Measurements from ENCODE around the gene NOS1.

NOS1 gene

DNA sequence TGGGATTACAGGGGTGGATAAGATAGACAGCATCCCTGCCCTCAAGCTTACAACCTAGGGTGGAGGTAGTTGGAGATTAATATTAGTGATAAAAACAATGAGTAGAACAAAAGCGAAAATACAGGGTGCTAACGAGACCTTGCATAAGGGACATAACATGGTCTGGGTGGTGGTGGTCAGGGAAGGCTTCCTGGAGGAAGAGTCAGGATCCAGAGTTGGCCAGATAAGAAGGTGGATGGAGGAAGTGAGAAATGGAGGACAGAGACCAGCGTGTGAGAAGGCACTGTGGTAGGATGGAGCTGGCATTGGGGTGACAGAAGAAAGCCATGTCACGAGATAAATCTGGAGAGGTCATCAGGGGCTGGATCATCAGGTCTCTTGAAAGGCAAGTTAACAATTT is 19.2 kb downstream of the NOS1 start:
- TF ChIP-seq, protein P1, sequence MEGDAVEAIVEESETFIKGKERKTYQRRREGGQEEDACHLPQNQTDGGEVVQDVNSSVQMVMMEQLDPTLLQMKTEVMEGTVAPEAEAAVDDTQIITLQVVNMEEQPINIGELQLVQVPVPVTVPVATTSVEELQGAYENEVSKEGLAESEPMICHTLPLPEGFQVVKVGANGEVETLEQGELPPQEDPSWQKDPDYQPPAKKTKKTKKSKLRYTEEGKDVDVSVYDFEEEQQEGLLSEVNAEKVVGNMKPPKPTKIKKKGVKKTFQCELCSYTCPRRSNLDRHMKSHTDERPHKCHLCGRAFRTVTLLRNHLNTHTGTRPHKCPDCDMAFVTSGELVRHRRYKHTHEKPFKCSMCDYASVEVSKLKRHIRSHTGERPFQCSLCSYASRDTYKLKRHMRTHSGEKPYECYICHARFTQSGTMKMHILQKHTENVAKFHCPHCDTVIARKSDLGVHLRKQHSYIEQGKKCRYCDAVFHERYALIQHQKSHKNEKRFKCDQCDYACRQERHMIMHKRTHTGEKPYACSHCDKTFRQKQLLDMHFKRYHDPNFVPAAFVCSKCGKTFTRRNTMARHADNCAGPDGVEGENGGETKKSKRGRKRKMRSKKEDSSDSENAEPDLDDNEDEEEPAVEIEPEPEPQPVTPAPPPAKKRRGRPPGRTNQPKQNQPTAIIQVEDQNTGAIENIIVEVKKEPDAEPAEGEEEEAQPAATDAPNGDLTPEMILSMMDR (IDR thresholded peaks at IDR 0.05), result no peak
- Histone ChIP-seq H3K79me2 (no peaks in the 10 kb centered on the region), H3K9me3 (ENCODE audit: control insufficient read depth, low read length) (no peaks in the 10 kb centered on the region), H3K27me3 (ENCODE audit: control insufficient read depth, insufficient read depth, low read length) (no peaks in the 10 kb centered on the region), H3K4me3 (ENCODE audit: low read depth, low read length) (no peak overlapping the region), H3K4me2 (ENCODE audit: low read length) (no peak overlapping the region), H3K9ac (no peak overlapping the region), H3K4me1 (no peaks in the 10 kb centered on the region), H3K27ac (no peak overlapping the region), H3K36me3 (ENCODE audit: control insufficient read depth, insufficient read depth, low read length) (no peaks in the 10 kb centered on the region), H2AFZ (no peak overlapping the region)

DNA sequence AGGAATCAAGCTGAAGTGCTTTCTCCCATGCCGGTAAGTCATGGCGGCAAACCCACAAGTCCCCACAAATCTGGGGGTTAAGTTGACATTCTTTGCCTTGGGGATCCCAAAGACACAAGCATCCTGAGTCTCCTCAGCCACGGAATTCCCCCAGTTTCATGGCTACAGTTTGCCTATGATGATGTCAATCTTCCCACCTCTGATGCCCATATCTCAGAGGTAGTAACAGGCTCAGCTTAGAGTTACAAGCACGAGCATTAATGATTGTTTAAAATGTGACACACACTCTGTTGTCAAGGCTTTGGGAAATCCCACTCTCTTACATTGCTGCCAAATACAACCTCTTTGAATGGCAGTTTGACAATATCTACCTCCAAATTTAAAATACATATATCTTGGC is 22.3 kb downstream of the NOS1 start:
- TF ChIP-seq, protein P1 (IDR thresholded peaks at IDR 0.05), result no peak
- no peak overlapping the region for H3K27ac ChIP-seq
- H3K4me1 ChIP-seq, result no peaks in the 10 kb centered on the region
- no peak overlapping the region for H3K4me3 ChIP-seq (ENCODE audit: low read depth, low read length)
- no peak overlapping the region for H2AFZ ChIP-seq
- H3K79me2 ChIP-seq, result no peaks in the 10 kb centered on the region
- H3K9ac ChIP-seq, result no peak overlapping the region
- H3K9me3 ChIP-seq (ENCODE audit: control insufficient read depth, low read length), result no peaks in the 10 kb centered on the region
- H3K4me2 ChIP-seq (ENCODE audit: low read length), result no peak overlapping the region
- H3K36me3 ChIP-seq (ENCODE audit: control insufficient read depth, insufficient read depth, low read length), result no peaks in the 10 kb centered on the region
- no peaks in the 10 kb centered on the region for H3K27me3 ChIP-seq (ENCODE audit: control insufficient read depth, insufficient read depth, low read length)

DNA sequence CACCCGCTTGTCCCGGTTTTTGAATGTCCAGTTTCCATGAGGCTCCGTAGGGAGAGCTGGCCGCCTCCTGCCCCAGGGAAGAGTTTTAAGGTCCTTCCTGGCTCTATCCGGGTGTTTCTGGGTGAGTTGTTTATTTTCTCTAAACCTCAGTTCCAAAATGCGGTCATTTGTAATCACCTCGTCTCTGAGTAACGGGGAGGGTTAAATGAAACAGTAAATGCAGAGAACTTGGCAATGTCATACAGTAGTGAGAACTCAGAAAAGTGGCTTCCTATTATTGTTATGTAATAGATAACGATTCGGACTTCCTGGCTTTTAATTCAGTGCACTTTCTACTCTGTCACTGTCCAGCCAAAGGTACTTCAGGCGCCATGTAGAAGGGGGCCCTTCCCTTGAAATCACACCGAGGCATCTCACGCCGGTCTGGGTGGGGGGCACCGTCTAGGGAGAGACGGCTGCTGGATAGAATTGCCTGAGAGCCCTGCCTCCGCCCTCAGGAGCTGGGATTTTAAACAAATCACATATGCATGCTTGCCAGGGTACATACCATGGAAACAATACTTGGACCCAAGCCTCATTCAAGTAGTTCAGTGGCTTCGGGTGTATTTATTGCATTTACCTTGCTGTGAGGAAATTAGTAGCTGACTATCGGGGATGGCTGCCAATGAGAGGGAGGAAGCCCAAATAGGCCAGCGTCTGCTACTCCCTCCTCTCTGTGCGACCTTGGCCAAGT is 26.4 kb downstream of the NOS1 start:
- Histone ChIP-seq H3K4me3 (ENCODE audit: low read depth, low read length) (no peak overlapping the region), H3K9ac (no peak overlapping the region), H3K4me1 (no peaks in the 10 kb centered on the region), H3K4me2 (ENCODE audit: low read length) (no peak overlapping the region), H3K27ac (no peak overlapping the region), H2AFZ (no peak overlapping the region), H3K27me3 (ENCODE audit: control insufficient read depth, insufficient read depth, low read length) (no peaks in the 10 kb centered on the region), H3K9me3 (ENCODE audit: control insufficient read depth, low read length) (no peaks in the 10 kb centered on the region), H3K36me3 (ENCODE audit: control insufficient read depth, insufficient read depth, low read length) (no peaks in the 10 kb centered on the region), H3K79me2 (no peaks in the 10 kb centered on the region)
- TF ChIP-seq, protein P1 (IDR thresholded peaks at IDR 0.05), result no peak

DNA sequence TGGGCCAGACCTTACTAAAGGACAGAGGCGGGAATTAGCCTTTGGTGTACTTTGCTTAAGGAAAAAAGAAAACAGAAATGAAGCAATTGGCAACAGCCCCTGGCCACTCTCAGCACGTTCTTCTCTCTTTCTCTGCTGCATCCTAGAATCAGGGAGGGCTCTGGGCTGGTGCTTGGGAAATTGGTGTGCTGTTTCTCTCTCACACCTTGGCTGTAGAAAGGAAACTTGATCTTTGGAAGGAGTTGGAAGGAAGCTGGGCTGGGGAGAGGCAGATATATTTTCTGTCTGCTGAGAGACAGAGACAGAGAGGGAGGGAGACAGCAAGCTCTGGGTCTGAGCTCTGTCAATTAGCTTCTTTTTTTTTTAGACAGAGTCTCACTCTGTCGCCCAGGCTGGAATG is 27.4 kb downstream of the NOS1 start:
- H3K4me1 ChIP-seq, result no peaks in the 10 kb centered on the region
- no peaks in the 10 kb centered on the region for H3K9me3 ChIP-seq (ENCODE audit: control insufficient read depth, low read length)
- H3K4me3 ChIP-seq (ENCODE audit: low read depth, low read length), result no peak overlapping the region
- H3K27ac ChIP-seq, result no peak overlapping the region
- no peak overlapping the region for H3K9ac ChIP-seq
- no peaks in the 10 kb centered on the region for H3K36me3 ChIP-seq (ENCODE audit: control insufficient read depth, insufficient read depth, low read length)
- TF ChIP-seq, protein P1 (IDR thresholded peaks at IDR 0.05), result no peak
- no peak overlapping the region for H2AFZ ChIP-seq
- no peaks in the 10 kb centered on the region for H3K27me3 ChIP-seq (ENCODE audit: control insufficient read depth, insufficient read depth, low read length)
- no peaks in the 10 kb centered on the region for H3K79me2 ChIP-seq
- H3K4me2 ChIP-seq (ENCODE audit: low read length), result no peak overlapping the region

DNA sequence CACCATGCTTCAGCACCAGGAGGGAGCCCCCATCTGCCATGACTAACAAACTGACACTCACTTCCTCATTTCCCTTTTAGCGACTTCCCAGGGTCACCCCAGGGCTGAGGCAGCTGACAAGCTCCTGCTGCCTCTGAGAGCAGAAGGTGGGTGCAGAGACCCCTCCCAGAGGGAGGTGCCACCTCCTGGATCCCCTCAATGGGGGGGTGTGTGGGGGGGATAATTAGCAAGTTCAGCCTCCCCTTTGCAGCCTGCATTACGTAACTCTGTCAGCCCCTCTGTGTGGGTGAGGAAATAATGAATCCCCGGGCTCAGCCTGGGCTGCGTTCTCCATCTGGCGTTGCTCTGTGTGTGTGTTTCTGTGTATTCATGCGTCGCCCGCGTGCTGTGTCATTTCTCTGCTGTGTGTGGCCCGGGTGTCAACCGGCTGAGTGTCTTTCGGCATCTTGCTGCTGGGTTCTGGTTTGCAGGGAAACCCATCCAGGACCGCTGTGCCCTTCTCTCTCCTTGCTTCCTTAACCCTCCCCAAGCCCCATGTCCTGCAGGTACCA is 28.0 kb downstream of the NOS1 start:
- Histone ChIP-seq H3K79me2 (no peaks in the 10 kb centered on the region), H3K36me3 (ENCODE audit: control insufficient read depth, insufficient read depth, low read length) (no peaks in the 10 kb centered on the region), H3K9ac (no peak overlapping the region), H3K4me3 (ENCODE audit: low read depth, low read length) (no peak overlapping the region), H3K9me3 (ENCODE audit: control insufficient read depth, low read length) (no peaks in the 10 kb centered on the region), H3K4me2 (ENCODE audit: low read length) (no peak overlapping the region), H2AFZ (no peak overlapping the region), H3K4me1 (no peaks in the 10 kb centered on the region), H3K27me3 (ENCODE audit: control insufficient read depth, insufficient read depth, low read length) (no peaks in the 10 kb centered on the region), H3K27ac (no peak overlapping the region)
- TF ChIP-seq, protein P1 (IDR thresholded peaks at IDR 0.05), result no peak
